ENCODE measurements around the gene PARP12. TPM values are rescaled to one million over a fixed set of nuclear protein-coding genes. Genes with fewer than 3 reads are reported as not detected.

Gene PARP12
- total and polyA plus RNA-seq, 9 of the 15 experiments (the other 6 are each of a cell fraction or from before 2014, with no cell fraction given), result 4.6 to 40.4 (median 23.5) TPM

GRCh38 chr7:140062528-140063299, at the start of gene PARP12 (continued):
- TF ChIP-seq SMARCE1 (IDR thresholded peaks at IDR 0.05) (no peak), ZNF518B (CRISPR knock-in tag; IDR thresholded peaks at IDR 0.05) (no peak), IRF9 (tag; IDR thresholded peaks at IDR 0.05) (no peak), ELF4 (CRISPR knock-in tag; IDR thresholded peaks at IDR 0.05) (no peak), HDAC8 (tag; IDR thresholded peaks at IDR 0.05) (0 out of 2 replicates have a peak, but pooled peaks have one; percentile 66), DMBX1 (CRISPR knock-in tag; IDR thresholded peaks at IDR 0.05; ENCODE audit: borderline replicate concordance) (peak; percentile 23; the same call in 1 of the 2 replicates), HLTF (IDR thresholded peaks at IDR 0.05) (no peak; the same call in 1 of the 2 replicates), ZNF12 (CRISPR knock-in tag; IDR thresholded peaks at IDR 0.05) (no peak), SUPT5H (IDR thresholded peaks at IDR 0.05) (peak; percentile 70), ZNF551 (CRISPR knock-in tag; IDR thresholded peaks at IDR 0.05) (no peak), ETS2 (tag; IDR thresholded peaks at IDR 0.05; ENCODE audit: borderline replicate concordance, poor library complexity, severe bottlenecking) (no peak), ARID3B (CRISPR knock-in tag; IDR thresholded peaks at IDR 0.05; ENCODE audit: borderline replicate concordance) (0 out of 2 replicates have a peak, but pooled peaks have one; percentile 57), E4F1 (CRISPR knock-in tag; IDR thresholded peaks at IDR 0.05; ENCODE audit: borderline replicate concordance) (peak; percentile 78; the same call in 1 of the 2 replicates), BDP1 (IDR thresholded peaks at IDR 0.05; ENCODE audit: insufficient read depth, insufficient read length) (no peak)
- TF ChIP-seq, protein P1, sequence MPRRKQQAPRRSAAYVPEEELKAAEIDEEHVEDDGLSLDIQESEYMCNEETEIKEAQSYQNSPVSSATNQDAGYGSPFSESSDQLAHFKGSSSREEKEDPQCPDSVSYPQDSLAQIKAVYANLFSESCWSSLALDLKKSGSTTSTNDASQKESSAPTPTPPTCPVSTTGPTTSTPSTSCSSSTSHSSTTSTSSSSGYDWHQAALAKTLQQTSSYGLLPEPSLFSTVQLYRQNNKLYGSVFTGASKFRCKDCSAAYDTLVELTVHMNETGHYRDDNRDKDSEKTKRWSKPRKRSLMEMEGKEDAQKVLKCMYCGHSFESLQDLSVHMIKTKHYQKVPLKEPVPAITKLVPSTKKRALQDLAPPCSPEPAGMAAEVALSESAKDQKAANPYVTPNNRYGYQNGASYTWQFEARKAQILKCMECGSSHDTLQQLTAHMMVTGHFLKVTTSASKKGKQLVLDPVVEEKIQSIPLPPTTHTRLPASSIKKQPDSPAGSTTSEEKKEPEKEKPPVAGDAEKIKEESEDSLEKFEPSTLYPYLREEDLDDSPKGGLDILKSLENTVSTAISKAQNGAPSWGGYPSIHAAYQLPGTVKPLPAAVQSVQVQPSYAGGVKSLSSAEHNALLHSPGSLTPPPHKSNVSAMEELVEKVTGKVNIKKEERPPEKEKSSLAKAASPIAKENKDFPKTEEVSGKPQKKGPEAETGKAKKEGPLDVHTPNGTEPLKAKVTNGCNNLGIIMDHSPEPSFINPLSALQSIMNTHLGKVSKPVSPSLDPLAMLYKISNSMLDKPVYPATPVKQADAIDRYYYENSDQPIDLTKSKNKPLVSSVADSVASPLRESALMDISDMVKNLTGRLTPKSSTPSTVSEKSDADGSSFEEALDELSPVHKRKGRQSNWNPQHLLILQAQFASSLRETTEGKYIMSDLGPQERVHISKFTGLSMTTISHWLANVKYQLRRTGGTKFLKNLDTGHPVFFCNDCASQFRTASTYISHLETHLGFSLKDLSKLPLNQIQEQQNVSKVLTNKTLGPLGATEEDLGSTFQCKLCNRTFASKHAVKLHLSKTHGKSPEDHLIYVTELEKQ (CRISPR knock-in tag; IDR thresholded peaks at IDR 0.05), result no peak

Measured in K562 (cell line).